Epidermal melanocyte (primary cell): ENCODE measurements around the gene LRRC37A3.
"Not testable (repeated sequence)": the region's sequence is repeated elsewhere in the genome, so short reads cannot be mapped to it uniquely, and the experiment has no call there.

Experiments used
- DNase-seq: peaks from one replicate; pipeline ENCODE4 v3.0.0; 2011; ENCODE audit warnings: low spot score; ENCODE audit not compliant: insufficient read length

Gene LRRC37A3

GRCh38 chr17:64834060-64834459 is 85.2 kb downstream of the LRRC37A3 start:
- not testable (repeated sequence) for DNase-seq

GRCh38 chr17:64830631-64831040 is 88.6 kb downstream of the LRRC37A3 start:
- not testable (repeated sequence) for DNase-seq

GRCh38 chr17:64829824-64830630 is 89.3 kb downstream of the LRRC37A3 start:
- not testable (repeated sequence) for DNase-seq

GRCh38 chr17:64829068-64829467 is 90.2 kb downstream of the LRRC37A3 start:
- not testable (repeated sequence) for DNase-seq

GRCh38 chr17:64818904-64819303 is 100.4 kb downstream of the LRRC37A3 start:
- DNase-seq, result not testable (repeated sequence)

- not testable (repeated sequence) for DNase-seq
Observed at GRCh38 chr17:64815833-64816198, 103.5 kb downstream of the LRRC37A3 start.

- not testable (repeated sequence) for DNase-seq
Observed at GRCh38 chr17:64814993-64815832, 104.1 kb downstream of the LRRC37A3 start.

- DNase-seq, result not testable (repeated sequence)
Observed at GRCh38 chr17:64808178-64808977, 110.9 kb downstream of the LRRC37A3 start.
